Hippocampal formation (tissue), 2 donors: Measurements from ENCODE around the gene SMIM34.
"Not testable (repeated sequence)": the region's sequence is repeated elsewhere in the genome, so short reads cannot be mapped to it uniquely, and the experiment has no call there.

Experiments
- DNase-seq, 2 donors: peaks; one replicate each; lab custom pipeline; 2025; lab: John Stamatoyannopoulos, UW

Gene SMIM34, protein sequence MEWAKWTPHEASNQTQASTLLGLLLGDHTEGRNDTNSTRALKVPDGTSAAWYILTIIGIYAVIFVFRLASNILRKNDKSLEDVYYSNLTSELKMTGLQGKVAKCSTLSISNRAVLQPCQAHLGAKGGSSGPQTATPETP

DNA sequence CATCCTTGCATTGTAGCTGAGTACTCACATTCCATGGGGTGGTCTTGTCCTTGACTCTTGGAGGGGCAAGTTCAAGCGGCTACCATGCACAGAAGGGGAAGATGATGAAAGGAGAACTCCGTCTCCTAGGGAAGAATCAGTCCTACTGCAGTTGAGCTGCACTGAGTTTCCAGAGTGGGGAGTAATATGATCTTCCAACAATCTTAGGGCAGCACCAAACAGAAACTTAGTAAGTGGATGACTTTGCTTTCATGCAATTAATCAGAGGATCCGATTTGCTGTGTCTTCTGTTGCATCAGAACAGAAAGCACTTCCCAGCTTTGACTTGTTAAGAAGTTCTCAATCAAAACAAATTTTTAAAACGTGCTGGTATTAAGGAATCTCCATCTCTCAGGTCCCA is at the start of gene SMIM34:
SMIM34 (minus strand) TSS at position 147 of the 400 bp plus-strand sequence; CDS start at position 35, 112 bp downstream.
- not testable (repeated sequence) for DNase-seq

DNA sequence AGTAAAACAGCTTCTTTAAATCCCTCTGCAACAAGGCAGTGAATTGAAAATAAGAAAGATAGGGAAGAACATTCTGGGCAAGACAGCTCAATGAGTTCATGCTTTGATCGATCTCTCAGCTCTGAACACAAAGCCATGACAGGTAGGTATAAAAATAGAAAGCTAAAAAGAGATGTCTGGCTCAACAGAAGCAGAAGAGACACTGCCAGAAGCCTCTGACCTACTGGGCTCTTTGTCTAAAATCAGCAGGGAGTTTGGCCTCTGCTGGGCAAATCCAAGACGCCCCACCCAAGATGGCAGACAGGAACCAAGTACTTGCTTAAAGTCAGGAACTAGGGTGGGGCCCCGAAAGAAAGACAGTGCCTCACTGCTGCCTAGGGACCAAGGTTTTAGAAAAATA is 43.6 kb upstream of the SMIM34 start:
- not testable (repeated sequence) for DNase-seq

DNA sequence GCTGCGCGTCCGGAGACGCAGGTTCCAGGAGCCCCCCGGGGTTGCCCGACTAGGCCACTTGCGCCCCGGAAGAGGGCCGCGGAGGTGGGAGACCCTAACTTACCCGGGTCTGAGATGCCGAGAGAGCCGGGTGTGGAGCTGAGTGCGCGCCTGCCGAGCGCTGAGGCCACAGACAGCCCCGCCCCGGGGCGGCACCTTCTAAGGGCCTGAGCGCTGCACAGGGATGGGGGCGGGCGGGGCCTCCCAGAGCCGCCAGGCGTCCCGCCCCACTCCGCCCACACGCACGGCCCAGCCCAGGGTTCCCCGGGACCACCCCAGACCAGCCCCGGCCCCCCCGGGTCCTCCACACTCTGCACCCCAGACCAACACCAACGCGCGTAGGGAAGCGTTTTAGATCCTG is 35.7 kb upstream of the SMIM34 start:
- not testable (repeated sequence) for DNase-seq

DNA sequence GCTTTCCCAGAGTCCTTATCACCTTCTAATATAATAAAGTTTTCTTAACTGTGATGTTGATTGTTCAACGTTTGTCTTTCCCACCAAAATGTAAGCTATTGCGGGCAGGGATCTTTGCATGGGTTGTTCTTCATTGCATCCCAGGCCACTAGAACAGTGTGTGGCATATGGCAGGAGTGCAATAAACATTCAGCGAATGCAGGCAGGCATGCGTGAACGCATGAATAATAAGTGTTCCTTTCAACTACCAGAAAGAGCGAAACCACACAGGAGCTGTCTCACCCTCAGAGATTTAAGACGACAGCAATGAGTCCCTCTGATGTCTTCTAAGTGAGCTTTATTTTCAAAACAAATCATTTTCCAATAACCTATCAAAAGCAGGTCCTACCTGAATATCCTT is 34.5 kb upstream of the SMIM34 start:
- DNase-seq: not testable (repeated sequence)

DNA sequence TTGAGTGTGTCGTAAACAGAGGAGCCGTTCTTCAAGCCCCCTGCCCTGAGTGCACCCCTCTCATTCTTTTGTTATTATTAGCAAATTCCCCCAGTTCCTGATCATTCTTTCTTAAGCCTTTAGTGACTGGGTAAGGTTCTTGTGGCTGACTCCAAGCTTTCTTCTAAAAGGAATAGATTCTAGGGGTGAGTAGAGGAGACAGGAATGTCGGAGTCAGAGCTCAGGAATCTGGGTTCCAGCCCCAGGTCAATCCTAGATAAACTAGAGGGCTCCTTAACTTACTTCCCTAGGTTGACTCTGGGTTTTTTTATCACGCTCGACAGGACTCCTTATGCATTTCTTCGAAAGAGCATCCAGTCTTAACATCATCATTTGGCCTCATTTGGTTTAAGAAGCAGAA is 32.4 kb upstream of the SMIM34 start:
- not testable (repeated sequence) for DNase-seq

DNA sequence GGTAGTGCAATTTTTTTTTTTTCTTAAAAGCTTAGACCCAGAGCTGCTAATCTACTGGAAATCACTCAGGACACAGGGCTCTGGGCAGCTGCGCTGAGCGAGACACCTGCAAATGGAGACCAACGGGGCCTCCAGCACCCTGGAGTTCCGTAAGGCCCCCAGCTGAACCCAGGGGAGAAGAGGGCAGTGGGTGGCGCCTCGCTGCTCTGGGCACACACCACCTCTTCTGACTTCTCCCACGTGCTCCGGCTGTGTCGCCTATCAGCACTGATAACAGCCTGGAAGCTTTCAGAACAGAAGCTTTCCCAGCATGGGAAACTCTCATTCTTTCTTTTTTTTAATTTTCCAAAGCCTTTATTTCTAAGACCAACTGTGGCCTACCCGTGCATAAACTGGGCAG is 31.9 kb upstream of the SMIM34 start:
- not testable (repeated sequence) for DNase-seq

DNA sequence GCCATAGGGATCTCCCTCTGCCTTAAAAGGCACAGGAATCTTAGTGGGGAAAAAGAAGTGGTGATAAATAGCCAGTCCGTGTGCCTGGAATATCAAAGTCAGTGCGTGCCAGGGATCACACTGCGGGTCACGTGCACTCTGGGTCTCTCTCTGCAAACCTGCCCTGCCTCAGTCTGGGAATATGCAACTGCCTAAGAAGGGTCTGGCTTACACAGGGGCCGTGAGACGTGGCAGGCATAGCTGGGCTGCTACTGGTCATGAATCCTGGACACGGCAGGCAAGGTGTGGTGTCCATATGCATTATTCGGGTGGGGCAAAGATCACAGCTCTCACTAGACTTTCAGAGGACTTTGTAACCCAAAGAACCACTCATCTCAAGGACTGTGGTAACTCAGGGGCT is 23.3 kb upstream of the SMIM34 start:
- DNase-seq: not testable (repeated sequence)

DNA sequence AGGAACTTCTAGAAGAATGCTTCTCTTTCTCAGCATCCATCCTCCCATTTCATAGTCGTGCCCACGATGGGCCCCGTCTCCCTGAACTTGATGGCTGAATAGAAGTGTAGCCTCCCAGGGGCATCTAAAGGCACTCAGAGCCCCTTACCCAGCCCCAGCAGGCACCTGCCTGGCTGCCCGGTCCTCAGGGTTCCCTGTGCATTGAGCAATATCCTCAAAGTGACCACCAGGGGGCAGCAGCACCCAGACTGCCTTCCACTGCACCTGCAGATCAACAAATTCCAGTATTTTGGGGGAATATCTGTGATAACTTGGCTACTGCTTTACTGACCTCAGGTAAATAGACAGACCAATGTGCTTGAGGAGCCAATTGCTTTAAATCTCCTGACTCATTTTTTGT is 19.7 kb upstream of the SMIM34 start:
- not testable (repeated sequence) for DNase-seq

DNA sequence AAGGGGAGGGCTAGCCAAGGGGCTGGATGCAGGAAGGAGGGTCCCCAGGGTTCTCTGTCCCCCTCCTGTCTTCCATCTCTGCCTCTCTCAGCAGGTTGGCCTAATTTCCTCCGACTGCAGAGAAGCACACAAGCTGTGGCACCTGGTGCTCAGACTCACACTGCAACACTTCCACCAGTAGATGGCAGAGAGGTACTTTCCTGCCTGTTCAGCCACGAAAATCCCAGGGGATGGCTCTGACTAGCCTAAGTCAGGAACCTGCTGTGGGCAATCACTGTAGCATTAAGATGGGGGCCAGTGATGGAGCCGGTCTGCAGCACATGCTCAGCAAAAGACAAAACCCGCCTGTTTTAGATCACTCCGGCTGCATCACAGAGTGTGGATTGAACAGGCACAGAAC is 6.0 kb upstream of the SMIM34 start:
- DNase-seq: not testable (repeated sequence)

DNA sequence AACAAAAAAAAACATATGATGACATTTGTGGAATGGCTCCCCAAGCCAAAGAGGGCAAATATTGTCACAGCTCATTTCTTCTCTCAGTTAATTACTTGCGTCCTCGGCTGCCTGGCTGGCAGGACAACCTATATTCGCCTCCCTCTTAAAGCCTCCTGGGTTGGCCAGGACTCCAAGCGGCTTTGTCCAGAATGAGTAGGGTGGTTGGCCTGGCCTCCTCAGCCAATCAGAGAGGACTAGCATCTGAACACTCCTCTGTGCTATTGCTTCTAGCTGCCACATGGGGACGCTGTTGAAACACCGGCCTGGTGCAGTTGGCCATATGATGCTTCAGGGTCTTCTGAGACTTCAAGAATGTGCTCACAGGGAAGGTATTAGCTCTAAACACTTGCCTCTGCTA is 4.7 kb upstream of the SMIM34 start:
- not testable (repeated sequence) for DNase-seq

DNA sequence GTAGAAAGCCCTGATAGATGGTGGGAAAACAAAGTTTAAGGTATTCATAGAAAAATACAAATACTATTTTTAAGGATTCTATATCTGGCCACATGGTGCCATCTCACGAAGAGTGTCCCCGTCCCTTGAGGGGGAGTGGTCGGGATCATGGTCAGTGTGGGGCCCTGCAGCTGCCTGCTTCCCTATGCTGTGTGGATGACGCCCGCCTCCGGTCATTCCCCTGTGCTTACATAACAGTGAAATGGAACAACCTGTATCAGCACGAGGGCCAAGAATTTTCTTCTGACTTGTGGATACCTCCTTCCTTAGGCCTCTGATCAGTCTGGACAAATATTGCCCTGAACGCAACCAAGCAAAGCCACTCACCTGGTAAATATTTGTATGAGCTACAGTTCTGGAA is 3.6 kb upstream of the SMIM34 start:
- DNase-seq: not testable (repeated sequence)

DNA sequence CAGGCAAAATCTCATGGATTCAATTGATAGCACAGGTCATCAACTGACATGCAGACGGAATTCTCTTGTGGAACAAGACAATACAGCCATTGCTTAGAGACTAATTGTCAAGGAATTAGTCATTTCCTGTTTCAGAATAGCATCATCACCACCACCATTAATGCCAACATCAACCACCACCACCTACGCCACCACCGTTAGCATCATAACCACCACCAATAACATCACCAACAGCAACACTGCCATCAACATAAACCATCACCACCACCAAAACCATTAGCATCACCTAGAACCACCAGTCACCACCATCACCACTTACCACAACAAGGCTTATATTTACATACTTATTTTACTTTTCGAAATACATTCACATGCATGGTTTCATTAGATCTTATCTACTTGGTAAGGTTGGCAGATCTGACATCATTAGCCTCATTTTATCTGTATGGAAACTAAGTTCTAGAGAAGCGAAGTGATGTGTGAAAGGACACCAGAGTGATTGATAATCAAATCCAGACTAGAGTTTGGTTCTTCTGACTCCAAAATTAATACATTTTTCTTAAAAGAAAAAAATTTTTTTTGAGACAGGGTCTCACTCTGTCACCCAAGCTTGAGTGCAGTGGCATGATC is 6.2 kb downstream of the SMIM34 start:
- not testable (repeated sequence) for DNase-seq

DNA sequence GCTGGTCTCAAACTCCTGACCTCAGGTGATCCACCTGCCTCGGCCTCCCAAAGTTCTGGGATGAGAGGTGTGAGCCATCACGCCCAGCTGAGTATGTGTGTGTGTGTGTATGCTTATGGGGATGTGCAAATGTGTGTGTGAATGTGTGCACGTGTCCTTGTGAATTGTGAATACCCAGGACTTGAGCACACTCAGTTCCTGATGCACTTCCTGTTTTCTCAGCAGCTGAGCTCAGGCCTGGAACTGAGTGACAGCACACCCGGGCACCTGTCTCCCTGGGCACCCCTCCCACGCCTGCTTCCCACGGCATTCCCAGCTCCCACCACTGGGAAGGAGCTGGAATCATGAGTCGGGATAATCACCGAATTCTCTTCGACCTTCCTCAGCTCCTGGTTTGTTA is 16.5 kb downstream of the SMIM34 start:
- not testable (repeated sequence) for DNase-seq

DNA sequence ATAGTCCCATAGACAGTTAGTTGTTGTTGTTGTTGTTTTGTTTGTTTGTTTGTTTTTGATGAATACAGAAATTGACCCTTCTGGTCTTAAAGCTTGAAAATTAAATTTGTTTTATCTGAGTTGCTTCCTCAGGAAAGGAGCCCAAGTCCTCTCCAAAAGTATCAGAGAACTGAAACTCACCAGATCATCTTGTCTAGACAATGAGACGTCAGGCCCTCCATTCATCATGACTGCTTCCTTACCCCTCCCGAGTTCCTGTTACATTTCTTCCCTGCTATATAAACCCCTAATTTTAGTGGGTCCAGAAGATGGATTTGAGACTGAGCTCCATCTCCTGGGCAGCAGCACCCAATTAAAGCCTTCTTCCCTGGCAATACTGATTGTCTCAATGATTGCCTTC is 17.1 kb downstream of the SMIM34 start:
- DNase-seq: not testable (repeated sequence)

DNA sequence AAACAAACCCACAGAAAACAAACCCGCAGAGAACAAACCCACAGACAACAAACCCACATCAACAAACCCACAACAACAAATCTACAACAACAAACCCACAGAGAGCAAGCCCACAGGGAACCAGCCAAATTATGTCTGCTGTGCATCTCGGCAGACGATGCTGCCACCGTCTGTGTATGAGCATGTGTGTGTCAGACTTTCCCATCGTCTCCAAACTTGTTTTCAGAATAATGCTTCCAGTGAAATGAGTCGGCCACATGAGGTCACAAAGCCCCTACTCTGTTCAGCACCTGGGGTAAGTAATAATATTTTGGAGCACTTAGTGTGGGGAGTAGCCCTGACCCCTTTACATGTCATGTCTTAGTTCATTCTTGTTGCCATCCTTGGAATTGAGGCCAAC is 17.6 kb downstream of the SMIM34 start:
- not testable (repeated sequence) for DNase-seq

DNA sequence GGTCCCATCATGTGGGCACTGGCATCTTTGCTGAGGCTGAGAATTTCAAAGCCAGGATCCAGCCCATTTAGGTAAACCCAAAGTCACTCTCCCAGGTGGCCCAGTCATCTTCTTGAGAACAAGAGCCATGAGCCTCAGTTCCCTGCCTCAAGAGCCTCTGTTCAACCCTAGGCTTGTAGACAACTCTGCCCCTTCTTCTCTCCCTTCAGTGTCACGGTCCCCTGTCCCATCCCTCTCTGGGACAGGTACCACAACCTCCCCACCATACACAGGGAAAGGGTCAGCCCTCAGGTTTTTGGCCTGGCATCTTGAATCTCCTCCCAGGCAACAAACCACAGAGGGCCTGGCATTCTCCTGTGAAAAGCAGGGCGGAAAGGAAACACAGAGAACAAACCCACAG is 18.1 kb downstream of the SMIM34 start:
- DNase-seq: not testable (repeated sequence)

DNA sequence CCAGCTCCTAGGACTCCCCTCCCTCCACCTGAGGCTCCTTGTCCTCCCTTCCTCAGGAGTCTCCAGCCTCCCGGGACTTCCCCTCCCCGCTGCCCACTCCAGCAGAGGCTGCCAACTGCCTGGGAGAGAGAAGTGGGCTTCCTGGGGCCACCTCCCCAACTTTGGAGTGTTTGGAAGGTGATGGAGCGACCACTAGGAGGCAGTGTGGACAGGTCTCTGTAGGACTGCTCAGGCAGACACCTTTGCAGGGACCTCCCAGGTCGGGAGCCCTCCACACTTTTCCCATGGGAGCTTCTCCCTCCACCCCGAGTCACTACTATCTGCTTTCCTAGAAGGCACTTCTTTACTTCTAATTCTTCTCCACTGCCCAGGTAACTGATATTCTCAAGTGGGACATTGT is 19.0 kb downstream of the SMIM34 start:
- DNase-seq: not testable (repeated sequence)

DNA sequence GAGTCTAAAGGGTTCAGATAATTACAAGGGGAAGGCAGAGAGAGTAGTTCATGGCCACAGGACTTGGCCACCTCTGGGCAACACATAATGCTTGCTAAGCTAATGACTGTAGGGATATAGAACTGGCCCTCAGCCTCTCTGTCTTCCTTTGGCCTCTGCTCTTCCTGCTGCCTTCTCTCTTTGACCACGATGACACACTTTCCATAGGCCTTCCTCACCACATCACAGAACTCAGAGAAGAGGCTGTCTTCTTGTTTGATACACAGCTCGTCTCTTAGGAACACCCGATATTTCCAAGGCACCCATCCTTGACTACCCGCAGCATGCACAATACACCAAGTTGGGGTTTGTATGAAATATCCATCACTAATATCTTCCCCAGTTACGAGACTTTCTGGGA is 23.2 kb downstream of the SMIM34 start:
- not testable (repeated sequence) for DNase-seq

DNA sequence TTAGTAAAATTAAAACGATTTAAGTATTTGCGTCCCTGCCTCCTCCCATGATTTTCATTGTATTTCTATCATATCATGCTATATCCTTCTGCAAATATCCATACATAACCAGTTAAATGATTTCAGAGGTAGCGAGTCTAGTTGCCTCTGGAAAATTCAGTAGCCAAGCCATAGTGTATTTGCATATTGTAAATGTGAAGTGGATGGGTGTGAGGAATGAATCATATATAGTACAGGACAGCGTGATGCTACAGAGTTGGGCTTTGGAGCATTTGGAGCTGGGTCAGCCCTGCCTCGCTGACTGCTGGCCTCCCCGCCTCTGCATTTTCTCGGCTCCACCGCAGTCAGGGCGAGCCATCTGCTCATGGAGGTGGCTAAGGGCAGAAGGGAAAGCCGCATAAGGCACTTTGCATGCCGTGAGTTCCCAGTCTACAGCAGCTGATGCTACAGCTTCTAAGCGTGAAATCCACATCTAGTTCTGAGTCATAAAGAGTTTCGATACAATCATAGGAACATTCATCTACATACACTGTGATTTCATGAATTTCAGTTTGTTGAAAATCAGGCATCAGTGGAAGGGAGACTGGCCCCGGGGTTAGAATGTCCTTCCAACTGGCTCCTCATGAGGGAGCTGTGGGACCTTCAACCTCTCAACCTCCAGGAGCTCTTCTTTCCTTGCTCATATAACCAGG is 39.9 kb downstream of the SMIM34 start:
- DNase-seq: not testable (repeated sequence)

DNA sequence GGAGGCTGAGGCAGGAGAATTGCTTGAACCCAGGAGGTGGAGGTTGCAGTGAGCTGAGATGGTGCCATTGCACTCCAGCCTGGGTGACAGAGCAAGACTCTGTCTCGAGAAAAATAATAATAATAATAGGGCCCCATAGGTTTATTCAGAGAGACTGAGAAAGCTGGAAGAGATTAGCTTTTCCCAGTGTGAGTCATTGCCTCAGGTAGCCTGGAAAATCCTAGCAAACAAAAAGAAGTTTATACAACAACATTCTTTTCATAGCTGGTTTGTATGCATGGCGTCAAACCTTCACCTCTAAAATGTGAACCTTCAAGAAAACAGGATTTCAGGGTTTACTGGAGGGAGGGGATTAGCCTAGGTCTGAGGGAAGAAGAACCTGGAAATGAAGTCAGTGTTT is 40.6 kb downstream of the SMIM34 start:
- DNase-seq: not testable (repeated sequence)

DNA sequence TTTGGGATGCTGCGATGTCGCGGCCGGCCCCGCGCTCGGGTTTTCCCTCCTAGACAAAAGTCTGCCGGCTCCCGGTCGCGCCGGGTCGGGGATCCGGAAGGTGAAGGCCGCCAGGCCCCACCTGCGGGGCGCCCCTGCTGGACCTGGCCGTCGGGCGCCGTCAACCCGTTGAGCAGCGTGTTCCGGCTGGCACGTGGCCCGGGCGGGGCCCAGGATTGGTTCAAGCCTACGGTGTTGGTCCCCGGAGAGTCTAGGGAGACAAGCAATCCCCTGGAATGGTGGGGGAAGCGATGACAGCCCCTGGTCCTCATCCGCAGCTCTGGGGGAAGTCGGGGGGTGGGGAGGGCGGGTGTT is 48.2 kb downstream of the SMIM34 start:
- DNase-seq: not testable (repeated sequence)

DNA sequence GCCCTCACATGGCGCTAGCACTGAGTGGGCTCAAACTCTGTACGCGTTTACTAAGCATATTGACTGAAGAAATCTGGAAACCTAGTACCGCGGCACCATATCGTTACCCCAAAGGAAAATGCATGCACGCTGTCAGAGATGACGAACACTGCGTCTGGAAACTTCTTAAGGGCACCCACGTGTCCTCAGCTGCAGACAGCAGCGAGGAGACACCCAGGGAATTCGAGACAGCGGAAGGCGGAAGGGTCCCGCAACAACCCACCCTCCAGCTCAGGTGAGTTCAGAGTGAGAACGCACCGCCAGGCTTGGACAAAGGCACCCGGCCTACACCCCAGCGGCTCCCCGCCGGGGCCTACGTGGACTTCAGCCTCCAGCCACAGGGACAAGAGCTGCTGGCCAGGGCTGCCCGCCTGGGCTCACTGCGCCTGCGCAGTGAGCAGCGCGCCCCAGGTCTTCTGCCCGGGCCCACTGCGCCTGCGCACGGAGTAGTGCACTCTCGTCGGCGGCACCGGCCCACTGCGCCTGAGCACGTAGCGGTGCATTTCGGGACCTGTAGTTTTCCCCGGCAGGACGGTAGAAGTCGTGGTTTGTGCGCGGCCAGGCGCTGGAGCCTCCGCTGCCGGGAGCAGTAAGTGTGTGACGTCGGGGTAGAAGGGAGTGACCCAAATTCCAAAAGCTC is 48.7 kb downstream of the SMIM34 start, which contains the start of gene SMIM11:
SMIM11 (plus strand) TSS at position 568 of the 679 bp plus-strand sequence. CDS start 3,998 bp downstream, outside the sequence.
- DNase-seq: not testable (repeated sequence)
